K562 (cell line): Measurements from ENCODE around the gene ORC3. TPM values are rescaled to one million over a fixed set of nuclear protein-coding genes. Genes with fewer than 3 reads are reported as not detected.

Source experiments
- ATF7 ChIP-seq: fragments of 450-650 bp; IDR thresholded peaks from 2 replicates; pipeline ENCODE4 v1.7.1; 2014; ENCODE audit warnings: mild to moderate bottlenecking, moderate library complexity
- FIP1L1 ChIP-seq: fragments of 200-400 bp; formaldehyde crosslinking; IDR thresholded peaks from 2 replicates; pipeline ENCODE4 v1.6.1; 2018; ENCODE audit warnings: mild to moderate bottlenecking, low read depth, low read length; ENCODE audit not compliant: poor library complexity, severe bottlenecking
- HEY1 ChIP-seq: fragments of 250-450 bp; sonication (Bioruptor Pico); IDR thresholded peaks from 2 replicates; pipeline ENCODE4 v1.5.0; 2020; ENCODE audit warnings: mild to moderate bottlenecking, moderate library complexity, borderline replicate concordance
- NCOR1 ChIP-seq: fragments of 450-650 bp; IDR thresholded peaks from 2 replicates; pipeline ENCODE4 v1.6.1; 2016; ENCODE audit warnings: mild to moderate bottlenecking, moderate library complexity
- SMARCB1 ChIP-seq: IDR thresholded peaks from 2 replicates; pipeline ENCODE4 v1.6.1; 2011; ENCODE audit warnings: improper control_type of control experiment, low read depth; ENCODE audit not compliant: insufficient read length
- TAF15 ChIP-seq: fragments of 200-400 bp; formaldehyde crosslinking; IDR thresholded peaks from 2 replicates; pipeline ENCODE4 v1.6.1; 2017; ENCODE audit warnings: mild to moderate bottlenecking, low read depth, low read length, moderate library complexity
- ZNF239 ChIP-seq: fragments of 250-450 bp; sonication (Bioruptor Pico); IDR thresholded peaks from 2 replicates; pipeline ENCODE4 v1.4.0; 2020; ENCODE audit warnings: mild to moderate bottlenecking
- ZNF311 ChIP-seq: fragments of 250-450 bp; sonication (Bioruptor Pico); IDR thresholded peaks from 2 replicates; pipeline ENCODE4 v1.4.0; 2020; ENCODE audit warnings: mild to moderate bottlenecking, moderate library complexity
- polyA plus RNA-seq, 8 experiments: library from polyadenylated mRNA; depleted of rRNA in 4 of 8; stranded (reverse) in 5 of 8; unstranded in 3 of 8; fragments of >200 nt; fragmentation: Nextera tagmentation in 2 of 8; fragmentation: Illumina TruSeq in 1 of 8; extraction: Ambion mirVana in 2 of 8; extraction: Trizol in 1 of 8; gene quantifications; 2 replicates each; pipeline versions ENCODE4 v1.2.1 to v1.2.3, GENCODE V29; 2011 to 2014; ENCODE audit warnings: inconsistent platforms in 1 of 8, missing spikeins in 1 of 8
- total RNA-seq, 7 experiments: library from RNA; depleted of rRNA in 6 of 7; stranded (reverse); fragments of >200 nt in 6 of 7; fragmentation: Illumina TruSeq in 2 of 7; extraction: Trizol in 2 of 7; gene quantifications; 2 replicates each; pipeline versions ENCODE4 v1.2.1 to v1.2.3, GENCODE V29; 2011 to 2021; ENCODE audit warnings: low replicate concordance in 1 of 7
- TF ChIP-seq, protein P1 (sequence below): fragments of 450-650 bp; conservative IDR thresholded peaks from 2 replicates; pipeline ENCODE4 v1.6.1; 2016; ENCODE audit warnings: missing genetic modification characterization, low read depth, mild to moderate bottlenecking, missing compliant biosample characterization, moderate library complexity
- TF ChIP-seq, protein P2 (sequence below): IDR thresholded peaks from 2 replicates; pipeline ENCODE4 v1.6.1; 2012; ENCODE audit warnings: low read depth, low read length, improper control_type of control experiment, borderline replicate concordance
- TF ChIP-seq, protein P3 (sequence below): fragments of 250-450 bp; sonication (Bioruptor Pico); IDR thresholded peaks from 2 replicates; pipeline ENCODE4 v1.5.0; 2022; ENCODE audit warnings: mild to moderate bottlenecking
- TF ChIP-seq, protein P4 (sequence below), 2 experiments: fragments of 450-650 bp; conservative IDR thresholded peaks; 2 replicates each; pipeline ENCODE4 v1.6.1; 2017; ENCODE audit warnings: mild to moderate bottlenecking in 2 of 2, moderate library complexity in 2 of 2
- TF ChIP-seq, protein P5 (sequence below): sonication (generic); formaldehyde crosslinking; IDR thresholded peaks from 2 replicates; pipeline ENCODE4 v1.8.1; 2023; ENCODE audit warnings: missing genetic modification reagents, mild to moderate bottlenecking, borderline replicate concordance

The ORC3 gene
- total and polyA plus RNA-seq, 9 of the 15 experiments (the other 6 are each of a cell fraction or from before 2014, with no cell fraction given), result 28.8 to 159 (median 74.8) TPM

DNA sequence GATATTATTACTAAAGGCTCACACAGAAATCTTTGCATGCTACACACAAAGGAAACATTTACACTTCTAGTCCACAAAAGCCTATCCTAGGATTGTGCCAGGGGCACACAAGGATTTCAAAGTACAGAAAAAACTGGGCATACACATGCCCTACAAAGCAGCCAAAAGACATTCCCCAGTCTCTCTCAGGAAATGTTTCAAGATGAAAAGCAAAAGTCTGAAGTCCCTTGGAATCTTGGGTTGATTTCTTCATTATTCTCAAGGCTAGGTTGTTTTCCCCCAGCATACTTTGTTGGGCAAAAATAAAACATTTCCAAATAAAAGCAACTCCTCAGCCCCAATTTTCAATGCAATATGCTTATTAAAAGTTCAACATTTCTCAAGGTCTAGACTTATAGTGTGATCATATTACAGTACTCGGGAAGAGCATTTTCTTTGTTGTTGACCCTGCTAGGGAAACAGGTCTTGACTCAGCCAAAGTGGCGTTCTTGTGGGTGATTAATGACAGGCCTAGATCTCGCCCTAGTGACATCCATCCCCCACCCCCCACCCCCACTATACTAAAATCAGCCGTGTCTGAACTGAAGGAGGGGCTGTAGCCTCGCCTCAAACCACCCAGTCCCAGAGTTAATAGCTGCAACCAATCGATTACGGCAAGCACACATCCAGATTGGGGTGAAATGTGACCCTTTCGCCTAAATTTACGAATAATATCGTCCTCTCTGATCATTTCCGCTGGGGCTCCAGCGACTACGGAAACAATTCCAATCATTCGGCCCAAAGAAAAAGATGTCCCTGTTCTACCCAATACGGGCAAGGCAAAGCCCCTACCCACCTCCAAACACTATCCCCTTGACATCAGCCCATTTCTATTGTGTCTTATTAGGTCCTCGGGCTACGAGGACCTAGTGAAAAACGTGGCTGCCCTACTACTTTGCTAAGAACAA, 110.7 kb downstream of the ORC3 start (continued):
- TF ChIP-seq, protein P1, sequence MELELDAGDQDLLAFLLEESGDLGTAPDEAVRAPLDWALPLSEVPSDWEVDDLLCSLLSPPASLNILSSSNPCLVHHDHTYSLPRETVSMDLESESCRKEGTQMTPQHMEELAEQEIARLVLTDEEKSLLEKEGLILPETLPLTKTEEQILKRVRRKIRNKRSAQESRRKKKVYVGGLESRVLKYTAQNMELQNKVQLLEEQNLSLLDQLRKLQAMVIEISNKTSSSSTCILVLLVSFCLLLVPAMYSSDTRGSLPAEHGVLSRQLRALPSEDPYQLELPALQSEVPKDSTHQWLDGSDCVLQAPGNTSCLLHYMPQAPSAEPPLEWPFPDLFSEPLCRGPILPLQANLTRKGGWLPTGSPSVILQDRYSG, result no peak
- TF ChIP-seq SMARCB1 (no peak), ATF7 (no peak), ZNF311 (no peak), TAF15 (no peak), NCOR1 (0 out of 2 replicates have a peak, but pooled peaks have one; percentile 13), ZNF239 (no peak), HEY1 (CRISPR knock-in tag) (no peak), FIP1L1 (no peak)
- TF ChIP-seq, protein P2, sequence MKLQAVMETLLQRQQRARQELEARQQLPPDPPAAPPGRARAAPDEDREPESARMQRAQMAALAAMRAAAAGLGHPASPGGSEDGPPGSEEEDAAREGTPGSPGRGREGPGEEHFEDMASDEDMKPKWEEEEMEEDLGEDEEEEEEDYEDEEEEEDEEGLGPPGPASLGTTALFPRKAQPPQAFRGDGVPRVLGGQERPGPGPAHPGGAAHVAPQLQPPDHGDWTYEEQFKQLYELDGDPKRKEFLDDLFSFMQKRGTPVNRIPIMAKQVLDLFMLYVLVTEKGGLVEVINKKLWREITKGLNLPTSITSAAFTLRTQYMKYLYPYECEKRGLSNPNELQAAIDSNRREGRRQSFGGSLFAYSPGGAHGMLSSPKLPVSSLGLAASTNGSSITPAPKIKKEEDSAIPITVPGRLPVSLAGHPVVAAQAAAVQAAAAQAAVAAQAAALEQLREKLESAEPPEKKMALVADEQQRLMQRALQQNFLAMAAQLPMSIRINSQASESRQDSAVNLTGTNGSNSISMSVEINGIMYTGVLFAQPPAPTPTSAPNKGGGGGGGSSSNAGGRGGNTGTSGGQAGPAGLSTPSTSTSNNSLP, result peak; percentile 86; the same call in 1 of the 2 replicates
- TF ChIP-seq, protein P3, sequence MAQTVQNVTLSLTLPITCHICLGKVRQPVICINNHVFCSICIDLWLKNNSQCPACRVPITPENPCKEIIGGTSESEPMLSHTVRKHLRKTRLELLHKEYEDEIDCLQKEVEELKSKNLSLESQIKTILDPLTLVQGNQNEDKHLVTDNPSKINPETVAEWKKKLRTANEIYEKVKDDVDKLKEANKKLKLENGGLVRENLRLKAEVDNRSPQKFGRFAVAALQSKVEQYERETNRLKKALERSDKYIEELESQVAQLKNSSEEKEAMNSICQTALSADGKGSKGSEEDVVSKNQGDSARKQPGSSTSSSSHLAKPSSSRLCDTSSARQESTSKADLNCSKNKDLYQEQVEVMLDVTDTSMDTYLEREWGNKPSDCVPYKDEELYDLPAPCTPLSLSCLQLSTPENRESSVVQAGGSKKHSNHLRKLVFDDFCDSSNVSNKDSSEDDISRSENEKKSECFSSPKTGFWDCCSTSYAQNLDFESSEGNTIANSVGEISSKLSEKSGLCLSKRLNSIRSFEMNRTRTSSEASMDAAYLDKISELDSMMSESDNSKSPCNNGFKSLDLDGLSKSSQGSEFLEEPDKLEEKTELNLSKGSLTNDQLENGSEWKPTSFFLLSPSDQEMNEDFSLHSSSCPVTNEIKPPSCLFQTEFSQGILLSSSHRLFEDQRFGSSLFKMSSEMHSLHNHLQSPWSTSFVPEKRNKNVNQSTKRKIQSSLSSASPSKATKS (CRISPR knock-in tag), result no peak
- TF ChIP-seq, protein P4, sequence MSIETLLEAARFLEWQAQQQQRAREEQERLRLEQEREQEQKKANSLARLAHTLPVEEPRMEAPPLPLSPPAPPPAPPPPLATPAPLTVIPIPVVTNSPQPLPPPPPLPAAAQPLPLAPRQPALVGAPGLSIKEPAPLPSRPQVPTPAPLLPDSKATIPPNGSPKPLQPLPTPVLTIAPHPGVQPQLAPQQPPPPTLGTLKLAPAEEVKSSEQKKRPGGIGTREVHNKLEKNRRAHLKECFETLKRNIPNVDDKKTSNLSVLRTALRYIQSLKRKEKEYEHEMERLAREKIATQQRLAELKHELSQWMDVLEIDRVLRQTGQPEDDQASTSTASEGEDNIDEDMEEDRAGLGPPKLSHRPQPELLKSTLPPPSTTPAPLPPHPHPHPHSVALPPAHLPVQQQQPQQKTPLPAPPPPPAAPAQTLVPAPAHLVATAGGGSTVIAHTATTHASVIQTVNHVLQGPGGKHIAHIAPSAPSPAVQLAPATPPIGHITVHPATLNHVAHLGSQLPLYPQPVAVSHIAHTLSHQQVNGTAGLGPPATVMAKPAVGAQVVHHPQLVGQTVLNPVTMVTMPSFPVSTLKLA (conservative IDR thresholded peaks at IDR 0.05), result peak; percentile 37 to 63; a peak in 2 of 4 replicates
- TF ChIP-seq, protein P5, sequence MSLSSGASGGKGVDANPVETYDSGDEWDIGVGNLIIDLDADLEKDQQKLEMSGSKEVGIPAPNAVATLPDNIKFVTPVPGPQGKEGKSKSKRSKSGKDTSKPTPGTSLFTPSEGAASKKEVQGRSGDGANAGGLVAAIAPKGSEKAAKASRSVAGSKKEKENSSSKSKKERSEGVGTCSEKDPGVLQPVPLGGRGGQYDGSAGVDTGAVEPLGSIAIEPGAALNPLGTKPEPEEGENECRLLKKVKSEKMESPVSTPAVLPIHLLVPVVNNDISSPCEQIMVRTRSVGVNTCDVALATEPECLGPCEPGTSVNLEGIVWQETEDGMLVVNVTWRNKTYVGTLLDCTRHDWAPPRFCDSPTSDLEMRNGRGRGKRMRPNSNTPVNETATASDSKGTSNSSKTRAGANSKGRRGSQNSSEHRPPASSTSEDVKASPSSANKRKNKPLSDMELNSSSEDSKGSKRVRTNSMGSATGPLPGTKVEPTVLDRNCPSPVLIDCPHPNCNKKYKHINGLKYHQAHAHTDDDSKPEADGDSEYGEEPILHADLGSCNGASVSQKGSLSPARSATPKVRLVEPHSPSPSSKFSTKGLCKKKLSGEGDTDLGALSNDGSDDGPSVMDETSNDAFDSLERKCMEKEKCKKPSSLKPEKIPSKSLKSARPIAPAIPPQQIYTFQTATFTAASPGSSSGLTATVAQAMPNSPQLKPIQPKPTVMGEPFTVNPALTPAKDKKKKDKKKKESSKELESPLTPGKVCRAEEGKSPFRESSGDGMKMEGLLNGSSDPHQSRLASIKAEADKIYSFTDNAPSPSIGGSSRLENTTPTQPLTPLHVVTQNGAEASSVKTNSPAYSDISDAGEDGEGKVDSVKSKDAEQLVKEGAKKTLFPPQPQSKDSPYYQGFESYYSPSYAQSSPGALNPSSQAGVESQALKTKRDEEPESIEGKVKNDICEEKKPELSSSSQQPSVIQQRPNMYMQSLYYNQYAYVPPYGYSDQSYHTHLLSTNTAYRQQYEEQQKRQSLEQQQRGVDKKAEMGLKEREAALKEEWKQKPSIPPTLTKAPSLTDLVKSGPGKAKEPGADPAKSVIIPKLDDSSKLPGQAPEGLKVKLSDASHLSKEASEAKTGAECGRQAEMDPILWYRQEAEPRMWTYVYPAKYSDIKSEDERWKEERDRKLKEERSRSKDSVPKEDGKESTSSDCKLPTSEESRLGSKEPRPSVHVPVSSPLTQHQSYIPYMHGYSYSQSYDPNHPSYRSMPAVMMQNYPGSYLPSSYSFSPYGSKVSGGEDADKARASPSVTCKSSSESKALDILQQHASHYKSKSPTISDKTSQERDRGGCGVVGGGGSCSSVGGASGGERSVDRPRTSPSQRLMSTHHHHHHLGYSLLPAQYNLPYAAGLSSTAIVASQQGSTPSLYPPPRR, result no peak
